Fibroblast of lung (primary cell): ENCODE results near the gene ABCA13. TPM values are rescaled to one million over a fixed set of nuclear protein-coding genes. Genes with fewer than 3 reads are reported as not detected.

Experiments used
- DNase-seq, 2 donors: peaks; one replicate each; pipeline versions ENCODE4 v3.0.0 to v3.0.0-alpha.2; 2010; ENCODE audit warnings: low read depth in 2 of 2
- H2AFZ ChIP-seq: 2 replicates; pipeline ENCODE4 v1.5.1; 2012; ENCODE audit warnings: low read length, control low read depth, inconsistent platforms
- H3K27ac ChIP-seq: 2 replicates; pipeline ENCODE4 v1.5.1; 2011; ENCODE audit warnings: low read length, control low read depth; ENCODE audit not compliant: insufficient read depth
- H3K27me3 ChIP-seq: 2 replicates; pipeline ENCODE4 v1.5.1; 2011; ENCODE audit warnings: mild to moderate bottlenecking, low read length; ENCODE audit not compliant: control insufficient read depth, insufficient read depth
- H3K36me3 ChIP-seq: 2 replicates; pipeline ENCODE4 v1.5.1; 2011; ENCODE audit warnings: low read length; ENCODE audit not compliant: control insufficient read depth, insufficient read depth
- H3K4me1 ChIP-seq: 2 replicates; pipeline ENCODE4 v1.5.1; 2011; ENCODE audit warnings: low read length; ENCODE audit not compliant: control insufficient read depth, insufficient read depth; ENCODE audit errors: extremely low read depth
- H3K4me2 ChIP-seq: 2 replicates; pipeline ENCODE4 v1.5.1; 2011; ENCODE audit warnings: low read length, control low read depth; ENCODE audit not compliant: insufficient read depth; ENCODE audit errors: extremely low read depth
- H3K4me3 ChIP-seq, 4 experiments: fragments of 200-600 bp in 1 of 4; sonication (generic) in 1 of 4; replicated peaks in 1 of 4; 2 replicates each; pipeline ENCODE4 v1.5.1; 2011 to 2016; ENCODE audit warnings: low read length in 4 of 4, low read depth in 3 of 4, mild to moderate bottlenecking in 3 of 4, control low read depth in 2 of 4, inconsistent platforms in 1 of 4, mixed read lengths in 1 of 4; ENCODE audit not compliant: insufficient read depth in 1 of 4; ENCODE audit errors: control extremely low read depth in 1 of 4
- H3K79me2 ChIP-seq: 2 replicates; pipeline ENCODE4 v1.5.1; 2012; ENCODE audit warnings: mild to moderate bottlenecking, low read length, inconsistent platforms; ENCODE audit not compliant: control insufficient read depth, insufficient read depth
- H3K9ac ChIP-seq: 2 replicates; pipeline ENCODE4 v1.5.1; 2011; ENCODE audit warnings: mild to moderate bottlenecking, low read length, control low read depth; ENCODE audit not compliant: insufficient read depth
- H3K9me3 ChIP-seq: 2 replicates; pipeline ENCODE4 v1.5.1; 2012; ENCODE audit warnings: low read depth, low read length; ENCODE audit not compliant: control insufficient read depth, insufficient read depth
- H4K20me1 ChIP-seq: 2 replicates; pipeline ENCODE4 v1.5.1; 2011; ENCODE audit warnings: low read length; ENCODE audit not compliant: control insufficient read depth, insufficient read depth; ENCODE audit errors: extremely low read depth
- EZH2 ChIP-seq: IDR thresholded peaks from 2 replicates; pipeline ENCODE4 v1.5.1; 2012; ENCODE audit warnings: low read length, control low read depth, mild to moderate bottlenecking; ENCODE audit errors: missing control alignments
- polyA plus RNA-seq, 2 donors: library from polyadenylated mRNA; depleted of rRNA in 1 of 2; stranded (reverse) in 1 of 2; unstranded in 1 of 2; fragments of >200 nt; gene quantifications; 2 replicates each; pipeline ENCODE4 v1.2.1, GENCODE V29; 2011 to 2012; ENCODE audit warnings: missing spikeins in 1 of 2
- total RNA-seq: library from RNA; depleted of rRNA; stranded (reverse); fragments of >200 nt; gene quantifications from 2 replicates; pipeline ENCODE4 v1.2.1, GENCODE V29; 2014
- TF ChIP-seq, protein P1 (sequence below), 2 donors: IDR thresholded peaks in 1 of 2; conservative IDR thresholded peaks in 1 of 2; 1 replicate in 1 of 2; 2 replicates in 1 of 2; pipeline ENCODE4 v1.5.1; 2011 to 2012; ENCODE audit warnings: low read length in 2 of 2, control low read depth in 1 of 2, inconsistent platforms in 1 of 2, low read depth in 1 of 2, mild to moderate bottlenecking in 1 of 2

Gene ABCA13
- total and polyA plus RNA-seq, 2 donors (not counting 1 experiment from before 2014, with no cell fraction given) = 0.08 to 10.9 TPM

GRCh38 chr7:48548667-48549066, 377.4 kb downstream of the ABCA13 start:
- Histone ChIP-seq H3K4me3 (no peak overlapping the region), H2AFZ (no peak overlapping the region), H3K9ac (no peak overlapping the region), H4K20me1 (no peaks in the 10 kb centered on the region), H3K4me1 (no peaks in the 10 kb centered on the region), H3K27ac (no peak overlapping the region), H3K4me2 (no peak overlapping the region), H3K27me3 (no peaks in the 10 kb centered on the region), H3K36me3 (no peaks in the 10 kb centered on the region), H3K9me3 (no peaks in the 10 kb centered on the region), H3K79me2 (no peaks in the 10 kb centered on the region)
- DNase-seq = no peak
- no peak for TF ChIP-seq EZH2
- TF ChIP-seq, protein P1, sequence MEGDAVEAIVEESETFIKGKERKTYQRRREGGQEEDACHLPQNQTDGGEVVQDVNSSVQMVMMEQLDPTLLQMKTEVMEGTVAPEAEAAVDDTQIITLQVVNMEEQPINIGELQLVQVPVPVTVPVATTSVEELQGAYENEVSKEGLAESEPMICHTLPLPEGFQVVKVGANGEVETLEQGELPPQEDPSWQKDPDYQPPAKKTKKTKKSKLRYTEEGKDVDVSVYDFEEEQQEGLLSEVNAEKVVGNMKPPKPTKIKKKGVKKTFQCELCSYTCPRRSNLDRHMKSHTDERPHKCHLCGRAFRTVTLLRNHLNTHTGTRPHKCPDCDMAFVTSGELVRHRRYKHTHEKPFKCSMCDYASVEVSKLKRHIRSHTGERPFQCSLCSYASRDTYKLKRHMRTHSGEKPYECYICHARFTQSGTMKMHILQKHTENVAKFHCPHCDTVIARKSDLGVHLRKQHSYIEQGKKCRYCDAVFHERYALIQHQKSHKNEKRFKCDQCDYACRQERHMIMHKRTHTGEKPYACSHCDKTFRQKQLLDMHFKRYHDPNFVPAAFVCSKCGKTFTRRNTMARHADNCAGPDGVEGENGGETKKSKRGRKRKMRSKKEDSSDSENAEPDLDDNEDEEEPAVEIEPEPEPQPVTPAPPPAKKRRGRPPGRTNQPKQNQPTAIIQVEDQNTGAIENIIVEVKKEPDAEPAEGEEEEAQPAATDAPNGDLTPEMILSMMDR (conservative IDR thresholded peaks at IDR 0.05 in 1 of 2, IDR thresholded peaks at IDR 0.05 in 1 of 2; ENCODE audit: low read depth in 1 of 2, low read length in 2 of 2) = no peak

- no peak overlapping the region for H3K4me3 ChIP-seq
- no peaks in the 10 kb centered on the region for H3K4me1 ChIP-seq
- TF ChIP-seq EZH2 = no peak
- TF ChIP-seq, protein P1 (conservative IDR thresholded peaks at IDR 0.05 in 1 of 2, IDR thresholded peaks at IDR 0.05 in 1 of 2; ENCODE audit: low read depth in 1 of 2, low read length in 2 of 2) = no peak
- no peak for DNase-seq
- no peak overlapping the region for H3K9ac ChIP-seq
- H3K9me3 ChIP-seq = no peaks in the 10 kb centered on the region
- no peaks in the 10 kb centered on the region for H4K20me1 ChIP-seq
- H3K4me2 ChIP-seq = no peak overlapping the region
- no peak overlapping the region for H2AFZ ChIP-seq
- no peak overlapping the region for H3K27ac ChIP-seq
- no peaks in the 10 kb centered on the region for H3K27me3 ChIP-seq
- no peaks in the 10 kb centered on the region for H3K79me2 ChIP-seq
- H3K36me3 ChIP-seq = no peaks in the 10 kb centered on the region
Measured at GRCh38 chr7:48551652-48552051, 380.4 kb downstream of the ABCA13 start.

DNA sequence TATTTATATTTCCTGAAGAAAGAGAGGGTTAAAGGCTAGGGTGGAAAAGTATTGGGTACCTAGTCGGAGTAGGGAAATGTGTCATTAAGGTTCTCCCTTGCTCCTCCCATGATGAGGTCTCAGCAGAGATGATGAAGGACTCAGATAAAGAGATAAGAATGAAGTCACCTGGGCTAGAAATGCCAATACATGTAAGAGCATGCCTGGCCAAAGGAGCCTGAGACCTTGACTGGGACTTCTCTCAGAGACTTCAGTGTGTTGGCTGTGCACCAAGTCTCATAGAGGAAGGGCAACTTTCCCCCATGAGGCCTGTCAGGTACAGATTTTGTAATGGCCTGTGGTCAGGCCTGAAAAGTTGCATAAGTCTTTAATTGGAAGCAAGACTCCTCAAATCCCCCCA, 392.1 kb downstream of the ABCA13 start:
- Histone ChIP-seq H3K4me1 (no peaks in the 10 kb centered on the region), H4K20me1 (no peaks in the 10 kb centered on the region), H3K4me3 (no peak overlapping the region), H3K27ac (no peak overlapping the region), H2AFZ (no peak overlapping the region), H3K9me3 (no peaks in the 10 kb centered on the region), H3K36me3 (no peaks in the 10 kb centered on the region), H3K79me2 (no peaks in the 10 kb centered on the region), H3K4me2 (no peak overlapping the region), H3K9ac (no peak overlapping the region), H3K27me3 (no peaks in the 10 kb centered on the region)
- DNase-seq = no peak
- no peak for TF ChIP-seq EZH2
- TF ChIP-seq, protein P1 (conservative IDR thresholded peaks at IDR 0.05 in 1 of 2, IDR thresholded peaks at IDR 0.05 in 1 of 2; ENCODE audit: low read depth in 1 of 2, low read length in 2 of 2) = no peak
